Cerebellar cortex (tissue), 1 donor: ENCODE results near the gene KRT85.
"Not testable (repeated sequence)": the region's sequence is repeated elsewhere in the genome, so short reads cannot be mapped to it uniquely, and the experiment has no call there.

Source experiments
- DNase-seq: peaks from one replicate; pipeline ENCODE4 v3.0.0-alpha.2; 2015; ENCODE audit warnings: low spot score

Gene KRT85

DNA sequence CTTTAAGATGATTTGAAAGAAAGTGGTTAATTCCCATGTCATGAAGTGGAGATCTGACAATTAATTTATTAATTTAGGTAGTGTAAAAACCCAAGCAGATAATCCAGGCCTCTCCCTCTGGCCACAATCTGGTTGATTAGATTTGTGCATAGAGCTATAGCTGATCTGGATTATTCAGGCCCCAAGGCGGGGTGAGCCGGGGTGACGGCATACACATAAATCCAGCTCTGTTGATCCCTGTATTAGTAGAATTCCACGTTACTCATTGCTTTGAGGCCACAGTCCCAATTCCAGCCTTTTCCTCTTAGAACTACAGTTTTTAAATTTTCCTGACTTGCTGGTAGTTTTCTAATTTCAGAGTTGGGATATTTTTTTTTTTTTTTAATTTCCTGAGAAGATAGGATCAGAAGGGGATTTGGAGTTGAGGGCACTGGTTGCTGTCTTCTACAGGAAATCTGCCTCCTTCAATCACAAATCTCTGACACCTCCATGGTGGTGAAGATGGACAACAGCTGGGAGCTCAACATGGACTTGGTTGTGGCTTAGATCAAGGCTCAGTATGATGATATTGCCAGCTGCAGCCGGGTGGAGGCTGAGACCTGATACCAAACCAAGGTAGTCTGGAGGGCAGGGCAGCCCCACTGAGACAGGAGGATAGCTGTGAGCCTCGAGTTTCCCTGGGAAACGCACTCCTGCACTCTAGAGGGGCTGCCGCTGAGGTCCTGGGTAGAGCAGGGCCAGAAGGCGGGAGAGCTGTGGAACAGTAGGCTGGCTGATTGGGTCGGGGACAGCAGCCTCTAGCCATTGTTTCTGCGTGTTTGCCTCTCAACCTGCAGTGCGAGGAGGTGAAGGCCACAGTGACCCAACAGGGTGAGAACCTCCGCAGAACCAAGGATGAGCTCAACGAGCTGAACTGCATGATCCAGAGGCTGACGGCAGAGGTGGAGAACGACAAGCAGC lies 19.4 kb downstream of the KRT85 start:
- DNase-seq, result no peak

DNA sequence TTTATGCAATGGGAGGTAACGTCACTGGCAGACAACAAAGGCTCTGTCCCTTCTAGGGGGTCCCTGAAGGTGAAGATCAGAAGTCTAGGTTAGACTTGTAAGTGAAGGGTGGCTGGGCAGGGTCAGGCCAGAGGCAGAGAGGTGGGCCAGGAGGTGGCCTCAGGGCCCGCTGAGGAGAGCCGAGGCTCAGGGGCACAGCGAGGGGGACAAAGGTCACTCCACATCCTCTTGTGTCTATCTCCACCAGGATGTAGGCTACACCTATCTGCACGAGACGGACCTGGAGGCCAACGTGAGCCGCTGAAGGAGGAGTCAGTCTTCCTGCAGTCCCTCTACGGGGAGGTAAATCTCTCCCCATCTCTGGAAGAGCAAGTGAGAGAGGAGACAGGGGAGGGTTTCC lies 20.3 kb downstream of the KRT85 start:
- DNase-seq, result no peak

DNA sequence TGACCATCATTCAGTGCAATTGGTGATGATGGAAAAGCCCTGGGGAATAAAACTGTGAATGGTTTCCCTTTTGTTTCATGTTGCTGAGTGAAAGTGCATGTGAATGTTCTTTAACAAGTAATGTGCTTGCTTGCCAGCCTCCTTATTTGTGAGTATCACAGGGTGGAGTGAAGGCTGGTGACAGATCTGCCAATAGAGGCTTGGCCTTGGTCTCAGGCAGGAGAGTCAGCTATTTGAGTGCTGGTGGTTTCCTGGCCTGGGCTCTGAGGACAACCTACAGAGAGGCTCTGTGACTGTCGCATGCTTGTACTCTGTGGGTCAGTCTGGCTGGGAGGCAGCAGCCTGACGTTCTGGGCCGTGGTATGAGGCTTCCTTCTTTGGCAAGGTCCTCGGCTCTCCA lies 20.7 kb downstream of the KRT85 start:
- DNase-seq, result peak; percentile 3

DNA sequence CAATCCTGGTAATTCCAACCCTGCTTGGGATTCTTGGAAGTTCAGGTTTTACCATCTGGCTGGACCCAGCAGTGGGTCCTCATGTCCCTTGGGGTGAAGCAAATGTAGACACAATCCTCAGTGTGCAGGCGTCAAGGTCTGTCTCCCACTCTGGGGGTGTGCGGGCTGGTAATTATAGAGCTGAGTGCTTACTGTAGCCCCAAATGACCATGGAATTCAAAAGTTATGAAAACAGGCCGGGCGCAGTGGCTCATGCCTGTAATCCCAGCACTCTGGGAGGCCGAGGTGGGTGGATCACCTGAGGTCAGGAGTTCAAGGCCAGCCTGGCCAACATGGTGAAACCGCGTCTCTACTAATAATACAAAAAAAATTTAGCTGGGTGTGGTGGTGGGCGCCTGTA lies 22.2 kb downstream of the KRT85 start:
- not testable (repeated sequence) for DNase-seq

DNA sequence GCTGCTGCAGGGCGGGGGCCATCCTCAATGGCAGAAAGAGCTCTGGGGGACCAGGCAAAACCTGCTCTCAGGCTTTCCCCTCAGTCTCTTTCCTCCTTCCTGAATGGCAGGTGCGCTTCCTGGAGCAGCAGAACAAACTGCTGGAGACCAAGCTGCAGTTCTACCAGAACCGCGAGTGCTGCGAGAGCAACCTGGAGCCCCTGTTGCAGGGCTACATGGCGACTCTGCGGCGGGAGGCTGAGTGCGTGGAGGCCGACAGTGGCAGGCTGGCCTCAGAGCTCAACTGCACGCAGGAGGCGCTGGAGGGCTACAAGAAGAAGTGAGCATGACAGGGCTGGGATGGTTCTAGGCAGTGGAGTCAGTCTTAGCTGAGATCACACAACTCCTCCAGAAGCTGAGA lies 23.2 kb downstream of the KRT85 start:
- no peak for DNase-seq

DNA sequence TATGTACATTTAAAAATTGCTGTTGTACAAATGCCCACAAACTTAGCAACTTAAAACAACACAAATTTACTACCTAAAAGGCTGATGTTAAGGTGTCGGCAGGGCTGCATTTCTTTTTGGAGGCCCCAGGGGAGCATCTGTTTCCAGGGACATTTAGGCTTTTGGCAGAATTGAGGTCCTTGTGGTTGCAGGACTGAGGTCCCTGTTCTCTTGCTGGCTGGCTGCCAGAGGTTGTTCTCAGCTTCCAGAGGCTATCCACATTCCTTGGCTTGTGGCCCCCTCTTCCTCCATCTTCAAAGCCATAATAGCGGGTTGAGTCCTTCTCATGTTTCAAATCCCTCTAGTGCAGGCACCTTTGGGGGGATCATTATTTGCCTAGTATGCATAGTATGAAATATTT lies 23.7 kb downstream of the KRT85 start:
- no peak for DNase-seq

DNA sequence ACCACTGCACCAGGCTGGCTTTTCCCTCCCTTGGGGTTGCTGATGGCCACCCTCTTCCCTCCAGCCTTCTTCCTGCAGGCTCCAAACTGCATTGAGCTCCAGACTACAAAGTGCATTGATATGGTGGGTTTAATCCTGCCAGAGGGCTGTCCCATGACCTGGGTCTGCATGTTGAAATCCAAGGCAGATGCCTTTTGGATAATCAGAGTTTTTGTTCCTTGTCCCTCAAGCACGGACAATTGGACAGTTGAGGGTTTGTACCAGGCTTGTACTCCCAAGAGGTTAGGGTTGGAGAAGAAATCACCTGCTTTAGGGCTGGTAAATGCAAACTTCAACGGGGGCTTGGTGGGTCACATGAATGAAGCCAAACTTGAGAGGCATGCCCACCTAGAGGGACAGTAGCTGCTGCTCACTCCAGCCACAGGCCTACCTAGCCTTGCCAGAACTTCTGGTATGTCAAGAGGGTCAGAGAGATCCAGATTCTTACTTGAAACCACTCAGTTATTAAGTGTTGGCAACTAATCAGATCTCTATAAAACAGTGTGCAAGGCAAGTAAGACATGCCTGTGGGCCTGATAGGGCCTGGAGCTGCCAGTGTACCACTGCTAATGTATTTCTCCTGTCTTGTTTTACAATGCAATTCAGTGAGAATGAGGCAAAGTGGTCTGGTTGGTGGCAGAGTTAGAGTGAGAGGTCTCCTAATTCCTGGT lies 24.3 kb downstream of the KRT85 start:
- no peak for DNase-seq

DNA sequence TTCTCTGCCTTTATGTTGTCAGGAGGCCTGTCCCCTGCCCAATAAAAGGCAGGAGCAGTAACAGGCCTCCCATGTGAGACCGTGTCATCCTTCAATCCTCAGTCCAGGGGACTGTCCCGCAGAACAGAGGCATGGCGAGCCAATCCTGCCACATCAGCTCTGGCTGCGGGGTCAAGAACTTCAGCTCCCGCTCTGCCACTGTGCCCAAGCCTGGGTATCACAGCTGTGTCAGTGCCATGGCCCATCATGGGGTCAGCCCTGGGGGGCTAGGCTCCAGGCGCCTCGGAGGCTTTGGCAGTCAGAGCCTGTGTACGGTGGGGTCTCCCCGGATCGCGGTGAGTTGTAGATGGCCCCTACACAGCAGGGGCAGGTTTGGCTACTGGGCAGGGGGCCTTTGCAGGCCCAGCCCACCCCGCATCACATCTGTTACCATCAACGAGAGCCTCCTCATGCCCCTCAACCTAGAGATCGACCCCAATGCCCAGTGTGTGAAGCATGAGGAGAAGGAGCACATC lies 26.2 kb downstream of the KRT85 start:
- DNase-seq, result no peak

DNA sequence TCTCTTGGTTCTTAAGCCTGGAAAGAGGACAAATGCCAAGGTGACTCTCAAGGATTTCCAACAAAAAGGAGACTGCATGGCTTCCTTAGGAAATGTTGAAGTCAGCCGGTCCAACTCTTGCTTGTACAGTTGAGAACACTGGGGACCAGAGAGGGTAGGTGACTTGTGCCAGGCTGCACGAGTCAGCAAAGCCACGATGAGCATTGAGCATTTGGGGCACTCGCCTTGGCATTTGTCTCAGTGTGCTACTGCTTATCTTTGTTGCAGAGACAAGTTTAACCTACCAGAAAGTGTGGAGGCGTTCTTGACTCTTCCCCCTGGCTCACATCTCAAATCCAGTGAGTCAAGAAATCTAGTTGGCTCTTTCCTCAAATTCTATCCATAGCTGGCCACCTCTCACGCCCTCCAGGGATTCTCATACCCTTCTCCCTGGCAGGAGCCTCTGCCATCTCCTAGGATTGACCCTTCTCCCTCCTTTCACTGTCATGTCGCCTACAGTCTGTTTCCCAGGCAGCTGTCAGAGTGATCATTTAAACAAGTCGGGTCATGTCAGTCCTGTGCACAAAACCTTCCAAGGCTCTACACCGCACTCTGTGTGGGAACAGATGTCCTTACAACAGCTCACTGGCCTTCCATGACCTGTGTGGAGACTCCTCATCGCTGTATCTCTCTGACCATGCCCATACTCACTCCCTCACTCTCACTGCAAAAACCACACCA lies 28.9 kb downstream of the KRT85 start:
- no peak for DNase-seq

DNA sequence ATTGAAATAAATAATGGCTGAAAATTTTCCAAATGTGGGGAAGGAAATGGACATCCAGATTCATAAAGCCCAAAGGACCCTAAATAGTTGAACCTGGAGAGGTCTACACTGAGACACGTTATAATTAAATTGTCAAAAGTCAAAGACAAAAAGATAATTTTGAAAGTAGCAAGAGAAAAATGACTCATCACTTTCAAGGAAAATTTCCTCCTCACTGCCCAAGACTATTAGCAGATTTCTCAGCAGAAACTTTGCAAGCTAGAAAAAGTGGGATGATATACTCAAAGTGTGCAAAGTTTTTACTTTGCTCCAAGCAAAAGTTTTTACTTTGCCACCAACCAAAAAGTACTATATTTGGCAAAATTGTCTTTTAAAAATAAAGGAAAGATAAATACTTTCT lies 30.2 kb downstream of the KRT85 start:
- no peak for DNase-seq

DNA sequence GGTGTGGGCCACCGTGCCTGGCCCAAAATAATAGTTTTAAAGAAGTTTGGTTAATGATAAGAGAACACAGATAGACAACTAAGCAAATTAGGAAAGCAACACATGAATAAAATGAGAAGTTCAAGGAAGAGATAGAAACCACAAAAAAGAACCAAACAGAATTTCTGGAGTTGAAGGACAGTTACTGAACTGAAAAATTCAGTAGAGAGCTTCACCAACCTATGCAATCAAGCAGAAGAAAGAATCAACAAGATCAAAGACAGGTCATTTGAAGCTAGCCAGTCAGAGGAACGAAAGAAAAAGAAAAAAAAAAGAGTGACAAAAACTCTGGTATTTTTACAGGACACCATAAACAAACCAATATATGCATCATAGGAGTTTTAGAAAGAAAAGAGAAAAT lies 30.6 kb downstream of the KRT85 start:
- DNase-seq, result no peak

DNA sequence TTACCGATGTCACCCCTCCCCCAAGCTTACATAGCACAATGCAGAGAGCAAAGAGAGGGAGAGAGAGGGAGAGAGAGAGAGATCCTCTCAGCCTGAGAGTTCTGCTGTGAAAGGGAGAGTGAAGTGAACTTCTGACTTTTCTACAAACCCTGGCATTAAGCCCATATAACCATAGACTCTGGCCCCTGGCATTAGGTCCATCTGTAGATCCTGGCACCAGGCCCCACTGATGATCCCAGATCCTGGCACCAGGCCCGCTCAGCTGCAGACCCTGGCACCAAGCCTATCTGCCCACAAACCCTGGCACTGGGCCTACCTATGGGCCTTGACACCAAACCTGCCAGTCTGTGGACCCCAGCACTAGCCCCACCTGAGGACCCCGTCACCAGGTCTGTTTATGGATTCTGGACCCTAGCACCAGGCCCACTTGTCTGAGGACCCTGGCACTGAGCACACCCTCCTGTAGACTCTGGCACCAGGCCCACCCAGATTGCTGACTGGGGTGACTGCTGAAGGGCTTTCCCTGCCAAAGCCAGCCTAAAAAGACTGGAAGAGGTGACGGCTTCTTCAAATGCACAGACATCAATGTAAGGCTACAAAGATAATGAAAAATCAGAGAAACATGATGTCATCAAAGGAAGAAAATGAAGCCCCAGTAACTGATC lies 31.6 kb downstream of the KRT85 start:
- DNase-seq, result no peak

DNA sequence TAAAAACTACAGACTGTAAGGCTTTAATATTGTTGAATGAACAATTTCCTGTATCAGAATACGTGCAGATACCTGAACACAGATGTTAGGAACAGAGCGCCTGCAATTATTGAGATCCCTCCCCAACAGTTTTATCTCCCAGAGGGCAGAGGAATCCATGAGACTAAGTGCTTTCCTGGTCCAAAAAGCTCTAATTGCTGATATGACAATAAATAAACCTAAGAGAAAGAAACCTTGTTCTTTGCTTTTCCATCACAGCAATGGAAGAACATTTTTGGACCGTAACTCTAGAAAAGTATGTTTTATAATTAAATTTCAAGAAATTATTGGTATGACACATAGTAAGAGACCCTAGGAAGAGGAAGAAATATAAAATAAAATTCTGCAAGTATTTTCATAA lies 33.1 kb downstream of the KRT85 start:
- DNase-seq, result no peak

DNA sequence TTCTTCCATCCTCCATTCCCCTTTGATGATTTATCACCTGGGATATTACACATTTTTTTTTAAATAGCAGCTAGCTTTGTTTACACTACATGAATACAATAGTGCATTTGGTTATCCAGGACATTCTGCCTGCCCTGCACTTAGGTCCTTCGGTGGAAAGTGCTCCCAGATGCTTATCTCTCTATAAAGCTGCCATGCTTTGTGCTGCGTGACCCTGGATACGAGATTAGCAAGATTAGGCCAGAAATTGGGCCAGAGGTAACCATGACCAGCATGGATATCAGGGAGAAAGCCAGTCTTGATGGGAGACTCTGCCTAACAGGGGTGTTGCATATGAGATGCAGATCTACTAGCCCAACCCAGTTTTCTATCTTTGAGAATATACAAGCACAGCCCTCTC lies 34.0 kb downstream of the KRT85 start:
- DNase-seq, result no peak

DNA sequence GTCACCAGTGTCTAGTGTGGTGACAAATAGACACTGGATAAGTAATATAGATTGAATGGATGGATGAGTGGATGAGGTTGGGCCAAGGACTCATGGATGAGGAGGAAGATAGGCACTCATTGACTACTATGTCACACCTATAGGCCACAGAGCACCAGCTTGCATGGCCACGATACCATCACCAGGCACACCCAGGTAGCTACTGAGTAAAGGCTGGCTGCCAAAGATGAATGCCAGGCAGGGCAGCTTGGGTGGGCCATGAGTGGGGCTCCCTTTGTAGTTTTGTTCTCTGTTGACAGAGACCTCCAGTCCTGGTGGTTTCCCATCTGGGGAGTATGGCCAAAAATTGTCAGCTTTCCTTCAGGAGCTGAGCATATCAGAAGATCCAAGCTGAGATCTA lies 34.9 kb downstream of the KRT85 start:
- no peak for DNase-seq

DNA sequence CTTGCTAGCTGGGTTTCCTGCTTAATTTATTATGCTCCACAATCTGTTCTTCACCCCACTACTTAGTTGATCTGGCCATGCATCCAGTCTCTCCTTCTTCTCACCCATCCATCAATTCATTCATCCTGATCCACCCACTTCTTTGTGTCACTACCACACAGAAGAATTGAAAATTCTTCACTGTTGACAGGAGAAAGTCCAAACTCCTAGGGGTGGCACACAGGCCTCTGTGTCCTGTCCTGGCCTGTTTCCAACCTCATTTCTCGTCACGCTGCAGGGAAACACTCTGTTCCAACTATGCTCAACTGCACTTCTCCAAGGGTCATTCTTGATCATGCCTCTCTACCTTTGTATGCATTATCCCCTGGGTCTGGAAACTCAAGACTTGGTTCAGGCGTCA lies 35.4 kb downstream of the KRT85 start:
- DNase-seq, result no peak

DNA sequence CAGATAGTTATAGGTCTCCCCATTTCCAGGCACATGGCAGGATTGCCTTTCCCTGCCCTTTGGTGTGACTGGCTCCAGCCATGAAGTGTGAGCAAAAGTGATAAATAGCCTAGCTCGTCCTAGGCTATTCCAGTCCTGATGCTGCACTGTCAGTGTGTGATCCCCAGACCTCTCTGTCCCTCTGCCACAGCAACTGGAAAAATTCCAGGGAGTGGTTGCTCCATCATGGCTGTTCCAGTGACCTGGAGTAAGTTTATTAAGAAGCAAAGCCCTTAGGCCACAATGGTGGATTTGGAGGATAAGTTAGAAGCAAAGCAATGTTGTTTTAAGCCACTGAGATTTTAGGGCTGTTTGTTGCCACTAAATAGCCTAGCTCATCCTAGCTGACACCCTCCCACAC lies 36.2 kb downstream of the KRT85 start:
- no peak for DNase-seq

DNA sequence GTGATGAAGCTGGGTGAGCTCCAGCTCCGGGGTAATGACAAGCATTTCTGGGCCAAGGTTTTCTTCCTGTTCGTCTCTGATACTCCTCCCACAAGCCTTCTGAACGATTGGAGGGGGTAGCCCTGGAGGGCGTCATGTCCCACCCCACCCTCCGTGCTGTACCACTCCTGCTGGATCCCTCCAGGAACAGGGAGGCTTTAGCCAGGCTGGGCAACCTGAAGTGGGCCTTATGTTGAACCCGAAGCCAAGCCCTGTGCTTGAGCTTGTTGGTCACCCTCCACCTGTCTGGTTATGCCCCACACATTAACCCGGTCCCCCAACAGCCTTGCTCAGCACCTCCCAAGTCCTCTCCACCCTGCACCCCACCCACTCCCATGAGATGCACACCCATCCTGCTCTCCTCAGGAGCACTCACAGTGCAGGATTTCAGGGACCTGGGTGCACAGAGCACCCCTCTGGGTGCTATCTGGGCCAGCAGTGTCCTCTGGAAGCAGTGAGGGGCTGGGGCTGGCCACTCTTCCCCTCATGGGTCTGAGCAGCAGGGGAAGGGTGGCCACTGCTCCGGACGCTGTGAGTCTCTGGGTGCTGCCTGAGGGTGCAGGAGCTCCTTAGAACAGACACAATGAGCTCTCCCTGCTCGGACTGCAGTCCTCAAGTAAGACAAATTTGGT lies 39.3 kb downstream of the KRT85 start:
- no peak for DNase-seq

DNA sequence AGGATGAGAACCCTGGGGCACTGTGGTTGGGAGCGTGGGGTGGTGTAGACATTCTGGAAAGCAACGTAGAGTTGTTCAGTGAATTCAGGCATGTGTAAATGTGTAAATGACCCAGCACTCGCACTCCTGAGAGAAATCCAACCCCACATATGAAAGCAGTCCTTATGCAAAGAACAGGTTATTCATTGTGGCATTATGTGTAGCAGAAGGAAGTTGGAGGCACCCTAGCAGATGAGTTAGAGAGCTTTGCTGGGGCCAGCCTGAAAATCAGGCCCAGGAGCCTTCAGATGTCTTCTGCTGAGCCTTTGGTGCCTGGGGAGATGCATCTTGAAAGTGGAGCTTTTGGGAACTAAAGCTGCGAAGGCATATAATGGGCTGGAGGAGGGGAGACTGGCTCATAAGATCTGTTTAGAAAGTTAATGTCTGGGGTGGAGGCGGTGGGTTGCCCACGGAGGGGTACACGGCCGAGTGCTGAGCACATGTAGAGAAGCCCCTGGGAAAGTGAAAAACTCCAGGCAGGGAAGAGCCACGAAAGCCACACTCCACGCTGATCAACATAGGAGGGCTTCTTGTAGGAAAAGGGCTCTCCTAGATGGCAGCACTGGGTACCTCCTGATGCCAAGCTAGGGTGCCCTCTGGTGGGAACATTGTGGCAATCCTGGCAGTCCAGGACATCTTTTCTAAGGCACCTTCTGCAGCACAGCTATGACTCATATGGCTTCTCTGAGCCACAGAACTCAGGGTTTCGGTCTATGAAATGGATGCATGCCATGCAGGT lies 40.0 kb downstream of the KRT85 start:
- peak; percentile 89 for DNase-seq

DNA sequence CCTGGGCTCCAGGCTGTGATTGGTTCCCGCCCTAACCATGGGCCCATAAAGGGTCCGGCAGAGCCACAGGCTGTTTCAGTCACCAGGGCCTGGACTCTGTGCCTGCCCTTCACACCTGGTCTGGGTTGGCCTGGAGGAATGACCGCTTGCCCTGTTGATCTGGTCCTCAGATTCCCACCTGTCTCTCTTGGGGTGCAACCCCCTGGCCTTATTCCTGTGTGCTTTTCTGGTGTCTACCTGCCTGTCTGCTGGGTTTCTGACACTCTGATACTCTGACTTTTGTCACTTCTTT lies 43.2 kb downstream of the KRT85 start:
- DNase-seq, result no peak
